OCI-LY3 (cell line): ENCODE data around the gene ASMTL.

ENCODE experiments used
- H2AFZ ChIP-seq: fragments of 200-600, 300-600 bp; shearing (Covaris generic); 2 replicates; pipeline ENCODE4 v1.6.0; 2014; ENCODE audit warnings: antibody characterized with exemption, low read depth, low read length
- H3K27ac ChIP-seq: fragments of 200-600, 300-600 bp; sonication (generic); 2 replicates; pipeline ENCODE4 v1.5.1; 2014; ENCODE audit warnings: mild to moderate bottlenecking, low read length, moderate library complexity, mixed read lengths
- H3K27me3 ChIP-seq: fragments of 200-600, 300-600 bp; sonication (generic); 2 replicates; pipeline ENCODE4 v1.6.1; 2014; ENCODE audit warnings: low read depth, low read length, mixed read lengths
- H3K36me3 ChIP-seq: fragments of 200-600, 300-600 bp; sonication (generic); replicated peaks from 2 replicates; pipeline ENCODE3; 2014; ENCODE audit warnings: low read depth, low read length, mixed read lengths
- H3K4me1 ChIP-seq: fragments of 300-600, 200-600 bp; sonication (generic); 2 replicates; pipeline ENCODE4 v1.6.1; 2014; ENCODE audit warnings: low read length, mixed read lengths
- H3K4me2 ChIP-seq: fragments of 200-600, 300-600 bp; sonication (generic); 2 replicates; pipeline ENCODE4 v1.6.1; 2014; ENCODE audit warnings: low read length, mixed read lengths
- H3K4me3 ChIP-seq: fragments of 300-600, 200-600 bp; sonication (generic); 2 replicates; pipeline ENCODE4 v1.5.1; 2014; ENCODE audit warnings: antibody characterized with exemption, mild to moderate bottlenecking, low read length, moderate library complexity
- H3K79me2 ChIP-seq: fragments of 300-600, 200-600 bp; shearing (Covaris generic); 2 replicates; pipeline ENCODE4 v1.6.1; 2014; ENCODE audit warnings: mild to moderate bottlenecking, low read length, mixed read lengths
- H3K9ac ChIP-seq: fragments of 300-600, 200-600 bp; shearing (Covaris generic); 2 replicates; pipeline ENCODE4 v1.6.0; 2014; ENCODE audit warnings: mild to moderate bottlenecking, low read length, moderate library complexity
- H3K9me3 ChIP-seq: fragments of 200-600, 300-600 bp; shearing (Covaris generic); 2 replicates; pipeline ENCODE4 v1.6.1; 2014; ENCODE audit warnings: low read length, mixed read lengths; ENCODE audit not compliant: insufficient read depth
- H4K20me1 ChIP-seq: fragments of 200-600, 300-600 bp; sonication (generic); 2 replicates; pipeline ENCODE4 v1.6.1; 2016; ENCODE audit warnings: low read length, mixed read lengths; ENCODE audit not compliant: insufficient read depth
- CTCF ChIP-seq: fragments of 200-600, 300-600 bp; sonication (generic); IDR thresholded peaks from 2 replicates; pipeline ENCODE4 v1.5.1; 2014; ENCODE audit warnings: antibody characterized with exemption, low read length, low read depth
- EZH2phosphoT487 ChIP-seq: fragments of 200-600 bp; shearing (Covaris generic); IDR thresholded peaks from 2 replicates; pipeline ENCODE4 v1.6.1; 2018; ENCODE audit warnings: antibody characterized with exemption, mixed run types, low read depth

The ASMTL gene

DNA sequence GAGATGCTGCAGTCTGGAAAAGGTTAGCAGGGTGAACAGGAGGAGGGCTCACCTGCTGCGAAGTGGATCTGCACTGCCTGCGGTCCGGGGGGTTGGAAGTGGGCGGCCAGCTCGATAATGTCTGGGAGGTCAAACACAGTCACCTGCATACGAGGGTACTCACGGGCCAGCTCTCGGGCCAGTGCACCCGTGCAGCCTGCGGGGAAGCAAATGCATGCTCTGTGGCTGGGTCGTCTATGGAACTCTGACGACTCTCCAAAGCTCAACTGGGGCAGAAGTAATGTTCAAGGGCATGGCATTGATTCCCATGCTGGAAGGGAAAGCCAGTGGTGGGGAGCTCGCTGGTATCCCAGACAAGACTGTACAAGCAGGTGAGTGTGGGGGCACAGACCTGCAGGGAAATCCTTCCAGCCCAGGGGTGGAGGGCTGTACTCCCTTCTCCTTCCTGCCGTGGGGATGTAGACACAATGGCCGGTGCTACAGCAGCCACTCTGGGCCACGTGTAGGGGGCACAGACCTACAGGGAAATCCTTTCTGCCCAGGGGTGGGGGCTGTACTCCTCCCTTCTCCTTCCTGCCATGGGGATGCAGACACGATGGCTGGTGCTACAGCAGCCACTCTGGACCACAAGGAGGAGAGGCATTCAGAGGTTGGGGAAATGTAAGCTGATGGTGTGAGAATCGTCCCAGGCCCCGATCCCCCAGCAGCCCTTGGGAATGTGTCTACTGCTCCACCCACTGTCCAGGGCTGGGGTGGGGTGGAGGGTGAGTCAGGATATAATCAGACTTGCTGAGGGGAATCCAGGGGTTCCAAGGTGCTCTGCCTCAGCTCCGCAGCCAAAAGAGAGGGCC, 34.6 kb downstream of the ASMTL start:
- Histone ChIP-seq H3K4me2 (no peak overlapping the region), H3K36me3 (peaks cover 86% of the 10 kb centered on the region), H4K20me1 (peaks cover 20% of the 10 kb centered on the region), H3K4me1 (no peaks in the 10 kb centered on the region), H3K4me3 (no peak overlapping the region), H2AFZ (no peak overlapping the region), H3K9ac (no peak overlapping the region), H3K9me3 (peaks cover 21% of the 10 kb centered on the region), H3K27me3 (no peaks in the 10 kb centered on the region), H3K79me2 (no peaks in the 10 kb centered on the region), H3K27ac (no peak overlapping the region)
- TF ChIP-seq EZH2phosphoT487 (no peak), CTCF (no peak)

- Histone ChIP-seq H3K4me3 (no peak overlapping the region), H3K27ac (no peak overlapping the region), H3K4me2 (no peak overlapping the region), H3K4me1 (no peaks in the 10 kb centered on the region), H3K9me3 (peaks cover 14% of the 10 kb centered on the region), H2AFZ (no peak overlapping the region), H4K20me1 (peaks cover 20% of the 10 kb centered on the region), H3K27me3 (no peaks in the 10 kb centered on the region), H3K79me2 (no peaks in the 10 kb centered on the region), H3K36me3 (peaks cover 82% of the 10 kb centered on the region), H3K9ac (no peak overlapping the region)
- no peak for TF ChIP-seq EZH2phosphoT487
- no peak for TF ChIP-seq CTCF
Observed at GRCh38 chrX:1416965-1417760, 35.5 kb downstream of the ASMTL start.

DNA sequence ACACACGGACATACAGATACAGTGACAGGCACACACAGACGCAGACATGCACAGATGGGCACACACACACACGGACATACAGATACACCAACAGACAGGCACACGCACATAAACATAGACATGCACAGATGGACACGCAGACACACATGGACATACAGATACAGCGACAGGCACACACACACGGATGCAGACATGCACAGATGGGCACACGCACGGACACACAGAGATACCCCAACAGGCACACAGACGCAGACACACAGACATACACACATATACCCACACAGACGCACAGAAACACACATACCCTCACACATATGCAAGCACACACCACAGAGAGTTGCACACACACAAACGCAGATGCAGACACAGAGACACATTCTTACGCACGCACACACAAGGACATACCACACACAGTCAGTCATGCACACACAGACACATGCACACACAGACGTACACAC, 36.4 kb downstream of the ASMTL start:
- Histone ChIP-seq H3K27me3 (no peaks in the 10 kb centered on the region), H3K36me3 (peaks cover 76% of the 10 kb centered on the region), H3K9me3 (peaks cover 6% of the 10 kb centered on the region), H4K20me1 (peaks cover 20% of the 10 kb centered on the region), H2AFZ (no peak overlapping the region), H3K79me2 (no peaks in the 10 kb centered on the region), H3K9ac (no peak overlapping the region), H3K4me3 (no peak overlapping the region), H3K4me1 (no peaks in the 10 kb centered on the region), H3K4me2 (no peak overlapping the region), H3K27ac (no peak overlapping the region)
- TF ChIP-seq EZH2phosphoT487 (no peak), CTCF (no peak)

GRCh38 chrX:1412551-1413161, 40.1 kb downstream of the ASMTL start:
- peaks cover 49% of the 10 kb centered on the region for H3K36me3 ChIP-seq
- H4K20me1 ChIP-seq, result peaks cover 18% of the 10 kb centered on the region
- H2AFZ ChIP-seq, result no peak overlapping the region
- H3K4me2 ChIP-seq, result no peak overlapping the region
- no peak overlapping the region for H3K27ac ChIP-seq
- H3K9me3 ChIP-seq, result no peaks in the 10 kb centered on the region
- no peaks in the 10 kb centered on the region for H3K27me3 ChIP-seq
- no peaks in the 10 kb centered on the region for H3K79me2 ChIP-seq
- no peak overlapping the region for H3K9ac ChIP-seq
- TF ChIP-seq EZH2phosphoT487 (no peak), CTCF (no peak)
- no peaks in the 10 kb centered on the region for H3K4me1 ChIP-seq
- H3K4me3 ChIP-seq, result no peak overlapping the region
